Activated T-helper 1 cell treated with anti-CD3 and anti-CD28 coated beads, Interleukin-2, amount 50 U/mL, for 16 hours (primary cell): ENCODE data around the gene DSCAM.
"Not testable (repeated sequence)": the region's sequence is repeated elsewhere in the genome, so short reads cannot be mapped to it uniquely, and the experiment has no call there.

Source experiments
- DNase-seq, 2 donors: peaks; one replicate each; pipeline ENCODE4 v3.0.0-alpha.2; 2020; ENCODE audit warnings: low read depth in 1 of 2, low spot score in 1 of 2

DSCAM gene, protein sequence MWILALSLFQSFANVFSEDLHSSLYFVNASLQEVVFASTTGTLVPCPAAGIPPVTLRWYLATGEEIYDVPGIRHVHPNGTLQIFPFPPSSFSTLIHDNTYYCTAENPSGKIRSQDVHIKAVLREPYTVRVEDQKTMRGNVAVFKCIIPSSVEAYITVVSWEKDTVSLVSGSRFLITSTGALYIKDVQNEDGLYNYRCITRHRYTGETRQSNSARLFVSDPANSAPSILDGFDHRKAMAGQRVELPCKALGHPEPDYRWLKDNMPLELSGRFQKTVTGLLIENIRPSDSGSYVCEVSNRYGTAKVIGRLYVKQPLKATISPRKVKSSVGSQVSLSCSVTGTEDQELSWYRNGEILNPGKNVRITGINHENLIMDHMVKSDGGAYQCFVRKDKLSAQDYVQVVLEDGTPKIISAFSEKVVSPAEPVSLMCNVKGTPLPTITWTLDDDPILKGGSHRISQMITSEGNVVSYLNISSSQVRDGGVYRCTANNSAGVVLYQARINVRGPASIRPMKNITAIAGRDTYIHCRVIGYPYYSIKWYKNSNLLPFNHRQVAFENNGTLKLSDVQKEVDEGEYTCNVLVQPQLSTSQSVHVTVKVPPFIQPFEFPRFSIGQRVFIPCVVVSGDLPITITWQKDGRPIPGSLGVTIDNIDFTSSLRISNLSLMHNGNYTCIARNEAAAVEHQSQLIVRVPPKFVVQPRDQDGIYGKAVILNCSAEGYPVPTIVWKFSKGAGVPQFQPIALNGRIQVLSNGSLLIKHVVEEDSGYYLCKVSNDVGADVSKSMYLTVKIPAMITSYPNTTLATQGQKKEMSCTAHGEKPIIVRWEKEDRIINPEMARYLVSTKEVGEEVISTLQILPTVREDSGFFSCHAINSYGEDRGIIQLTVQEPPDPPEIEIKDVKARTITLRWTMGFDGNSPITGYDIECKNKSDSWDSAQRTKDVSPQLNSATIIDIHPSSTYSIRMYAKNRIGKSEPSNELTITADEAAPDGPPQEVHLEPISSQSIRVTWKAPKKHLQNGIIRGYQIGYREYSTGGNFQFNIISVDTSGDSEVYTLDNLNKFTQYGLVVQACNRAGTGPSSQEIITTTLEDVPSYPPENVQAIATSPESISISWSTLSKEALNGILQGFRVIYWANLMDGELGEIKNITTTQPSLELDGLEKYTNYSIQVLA (N-terminal part only)

GRCh38 chr21:40846587-40847411 is at the start of gene DSCAM:
Gene DSCAM (minus strand): TSS chr21:40847158. CDS start chr21:40846661, 497 bp downstream.
- DNase-seq, result no peak

DNA sequence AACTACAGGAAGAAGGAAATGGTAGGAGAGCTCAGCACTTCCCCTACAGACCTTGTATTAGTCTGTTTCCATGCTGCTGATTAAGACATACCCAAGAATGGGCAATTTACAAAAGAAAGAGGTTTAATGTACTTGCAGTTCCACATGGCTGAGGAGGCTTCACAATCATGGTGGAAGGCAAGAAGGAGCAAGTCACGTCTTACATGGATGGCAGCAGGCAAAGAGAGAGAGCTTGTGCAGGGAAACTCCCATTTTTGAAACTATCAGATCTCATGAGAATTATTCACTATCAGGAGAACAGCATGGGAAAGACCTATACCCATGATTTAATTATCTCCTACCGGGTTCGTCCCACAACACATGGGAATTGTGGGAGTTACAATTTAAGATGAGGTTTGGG is 48.7 kb upstream of the DSCAM start:
- not testable (repeated sequence) for DNase-seq

DNA sequence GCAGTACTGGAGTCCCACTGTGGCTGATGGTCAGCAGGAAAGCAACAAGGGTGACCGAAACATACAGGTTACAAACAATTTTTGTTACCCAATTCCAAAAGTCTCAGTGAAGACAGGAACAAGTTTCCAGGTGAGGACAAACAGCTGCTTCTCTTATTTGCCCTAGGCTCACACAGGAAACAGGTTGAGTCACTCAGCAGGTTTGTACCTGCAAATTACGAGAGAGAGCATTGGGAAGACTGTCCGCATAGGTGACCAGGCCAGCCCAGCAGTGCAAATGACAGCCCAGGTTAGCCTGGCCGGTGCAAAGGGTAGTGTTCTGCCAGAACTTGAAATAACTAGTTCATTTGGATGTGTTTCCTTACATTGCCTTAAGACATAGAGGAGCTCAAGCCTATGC is 40.0 kb upstream of the DSCAM start:
- no peak for DNase-seq

DNA sequence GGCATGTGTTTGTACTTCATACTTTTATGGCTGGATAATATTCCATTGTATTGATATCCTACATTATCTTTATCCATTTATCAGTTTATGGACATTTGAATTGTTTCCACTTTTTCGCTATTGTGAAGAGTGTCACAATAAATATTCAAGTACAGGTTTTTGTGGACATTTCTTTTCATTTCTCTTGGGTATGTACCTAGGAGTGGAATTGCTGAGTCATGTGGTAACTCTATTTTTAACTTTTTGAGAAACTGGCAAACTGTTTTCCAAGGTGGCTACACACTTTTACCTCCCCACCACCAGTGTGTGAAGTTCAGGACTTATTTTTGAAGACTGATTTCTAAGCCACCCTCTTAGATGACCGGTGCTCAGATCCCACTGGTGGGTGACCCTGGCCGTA is 39.0 kb upstream of the DSCAM start:
- DNase-seq, result no peak

GRCh38 chr21:40882192-40882915 is 35.4 kb upstream of the DSCAM start:
- no peak for DNase-seq

DNA sequence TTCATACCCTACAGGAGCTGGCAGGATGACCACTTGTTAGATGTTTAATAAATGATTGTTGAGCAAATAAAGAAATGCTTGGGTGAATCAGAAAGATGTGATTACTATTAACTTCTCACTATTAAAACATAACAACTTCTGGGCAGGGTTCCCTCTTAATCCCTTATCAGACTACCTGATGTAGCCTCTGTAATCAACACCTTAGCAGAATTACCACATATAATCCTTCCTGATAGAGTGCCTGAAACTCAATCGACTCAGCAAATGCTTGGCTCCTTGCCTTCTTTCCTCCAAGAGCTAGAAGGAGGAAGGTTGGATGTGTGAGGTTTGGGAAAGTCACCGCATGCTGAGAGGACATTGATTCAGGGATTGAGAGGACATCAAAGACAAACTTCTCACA is 34.8 kb upstream of the DSCAM start:
- no peak for DNase-seq

DNA sequence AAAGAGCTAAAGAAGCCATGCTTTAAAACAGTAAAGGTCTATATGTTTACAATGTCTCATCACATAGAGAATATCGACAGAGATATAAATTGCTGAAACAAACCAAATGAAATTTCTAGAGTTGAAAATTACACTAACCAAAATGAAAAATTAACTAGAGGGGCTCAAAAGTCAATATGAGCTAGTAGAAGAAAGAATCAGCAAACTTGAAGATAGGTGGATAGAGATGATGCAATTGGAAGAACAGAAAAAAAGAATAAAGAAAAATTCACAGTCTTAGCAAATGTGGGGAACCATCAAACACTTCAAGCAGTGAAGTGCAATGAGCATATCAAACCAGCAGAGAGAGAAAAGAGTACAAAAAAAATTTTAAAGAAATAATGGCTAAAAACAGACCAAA is 24.1 kb upstream of the DSCAM start:
- no peak for DNase-seq

- DNase-seq, result no peak
Observed at GRCh38 chr21:40863839-40864238, 16.9 kb upstream of the DSCAM start.

GRCh38 chr21:40858517-40858916 is 11.6 kb upstream of the DSCAM start:
- DNase-seq, result no peak

GRCh38 chr21:40853956-40854688 is 7.2 kb upstream of the DSCAM start:
- DNase-seq, result no peak

DNA sequence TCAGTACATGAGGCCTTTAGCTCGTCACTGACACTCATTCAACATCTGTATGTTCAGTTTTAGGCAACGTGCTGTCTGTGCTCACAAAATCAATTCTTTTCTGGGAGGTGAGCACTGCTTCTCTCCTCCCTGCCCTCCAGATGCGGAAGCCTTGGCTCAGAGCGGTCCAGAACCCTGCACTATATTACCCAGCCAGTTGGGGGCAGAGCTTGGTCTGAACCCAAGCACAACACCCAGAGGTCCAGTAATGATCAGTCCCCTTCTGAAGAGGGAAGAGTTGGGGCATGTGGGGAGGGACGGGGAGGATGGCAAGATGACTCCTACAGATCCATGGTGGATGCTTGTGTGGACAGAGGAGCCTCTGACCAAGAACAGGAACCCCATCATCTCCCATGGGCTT is 5.6 kb upstream of the DSCAM start:
- DNase-seq, result no peak

GRCh38 chr21:40851749-40852148 is 4.8 kb upstream of the DSCAM start:
- no peak for DNase-seq

- no peak for DNase-seq
Observed at GRCh38 chr21:40850071-40850470, 3.1 kb upstream of the DSCAM start.

- no peak for DNase-seq
Observed at GRCh38 chr21:40847951-40848350, 993 bp upstream of the DSCAM start.

DNA sequence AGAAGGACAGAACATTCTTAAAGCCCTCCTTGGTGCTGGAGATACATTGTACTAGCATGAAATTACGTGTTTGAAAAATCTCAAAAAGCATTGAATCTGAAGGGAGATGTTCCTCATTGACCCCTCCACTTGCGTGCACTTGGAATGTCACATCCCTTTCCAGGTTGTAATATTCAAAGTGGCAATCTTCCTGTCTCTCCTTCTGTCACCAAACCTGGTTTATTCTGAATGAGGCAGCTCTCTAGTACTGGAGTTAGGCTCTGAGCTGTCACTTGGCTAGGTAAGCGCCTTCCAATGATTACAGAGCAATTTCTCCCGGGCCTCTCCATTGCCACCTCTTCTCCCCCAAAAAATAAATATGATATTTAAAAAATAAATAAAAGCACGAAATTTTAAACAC is 855 bp downstream of the DSCAM start:
- DNase-seq, result no peak

GRCh38 chr21:40845441-40845995 is 1.4 kb downstream of the DSCAM start:
- DNase-seq, result no peak

DNA sequence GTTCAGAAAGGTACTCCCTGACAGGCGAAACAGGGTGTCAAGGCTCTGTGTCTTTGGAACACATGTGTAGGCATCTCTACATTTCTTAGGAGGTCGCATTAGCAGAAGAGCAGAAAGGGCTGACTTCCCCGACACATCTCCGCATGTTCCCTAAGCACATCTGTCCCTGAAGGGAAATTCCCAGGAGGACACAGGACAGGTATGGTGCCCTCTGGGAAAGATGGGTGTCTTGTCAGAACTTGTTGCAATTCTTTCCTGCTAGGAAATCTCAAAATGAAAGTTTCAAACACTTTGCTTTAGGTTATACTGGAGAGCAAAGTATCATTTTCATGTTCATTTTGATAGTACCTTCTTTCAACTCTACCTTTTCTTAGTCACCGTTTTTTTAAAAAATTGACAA is 2.0 kb downstream of the DSCAM start:
- DNase-seq, result no peak

DNA sequence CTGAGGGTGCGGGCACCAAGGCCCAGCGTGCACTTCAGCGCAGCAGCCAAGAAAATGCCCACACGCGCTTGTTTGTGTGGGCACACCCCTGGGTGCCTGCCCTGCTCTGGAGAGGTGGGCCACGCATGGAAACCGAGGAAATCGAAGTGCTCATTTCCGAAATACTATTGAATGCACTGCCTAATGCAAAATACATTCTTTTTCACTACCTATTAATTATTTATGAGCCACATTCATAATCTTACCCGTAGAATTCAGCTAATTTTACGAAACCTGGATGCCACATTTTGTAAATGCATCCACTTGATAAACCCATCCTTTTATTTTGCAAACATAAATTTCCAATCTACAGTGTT is 4.8 kb downstream of the DSCAM start:
- no peak for DNase-seq

GRCh38 chr21:40841524-40842196 is 5.3 kb downstream of the DSCAM start:
- no peak for DNase-seq
